Activated naive CD4-positive, alpha-beta T cell treated with anti-CD3 and anti-CD28 coated beads, Interleukin-2, amount 50 U/mL, for 72 hours (primary cell): ENCODE results near the gene PRKAA2. TPM values are rescaled to one million over a fixed set of nuclear protein-coding genes. Genes with fewer than 3 reads are reported as not detected.

Source experiments
- ATAC-seq, 2 donors: fragments of 150-1000 bp; cut with Tn5 transposase; 2 replicates each; pipeline ENCODE4 v1.10.0; 2021; ENCODE audit warnings: mild to moderate bottlenecking in 2 of 2, moderate library complexity in 2 of 2
- DNase-seq, 2 donors: peaks; one replicate each; pipeline ENCODE4 v3.0.0; 2021 to 2022; ENCODE audit warnings: low spot score in 2 of 2
- H3K27ac Mint-ChIP-seq, 2 donors: one replicate each; pipeline ENCODE4 v1.8.0; 2022; ENCODE audit warnings: mild to moderate bottlenecking in 2 of 2, mixed read lengths in 2 of 2
- H3K36me3 Mint-ChIP-seq, 2 donors: one replicate each; pipeline ENCODE4 v1.8.0; 2022; ENCODE audit warnings: mixed read lengths in 2 of 2
- H3K9me3 Mint-ChIP-seq, 2 donors: one replicate each; pipeline ENCODE4 v1.8.0; 2022; ENCODE audit warnings: mixed read lengths in 2 of 2
- total RNA-seq, 2 donors: library from RNA; stranded (reverse); gene quantifications; one replicate each; pipeline ENCODE4 v1.2.3, GENCODE V29; 2022

Gene PRKAA2
- total RNA-seq, 2 donors from 2014 or later = 0.08 TPM; not detected in 1

DNA sequence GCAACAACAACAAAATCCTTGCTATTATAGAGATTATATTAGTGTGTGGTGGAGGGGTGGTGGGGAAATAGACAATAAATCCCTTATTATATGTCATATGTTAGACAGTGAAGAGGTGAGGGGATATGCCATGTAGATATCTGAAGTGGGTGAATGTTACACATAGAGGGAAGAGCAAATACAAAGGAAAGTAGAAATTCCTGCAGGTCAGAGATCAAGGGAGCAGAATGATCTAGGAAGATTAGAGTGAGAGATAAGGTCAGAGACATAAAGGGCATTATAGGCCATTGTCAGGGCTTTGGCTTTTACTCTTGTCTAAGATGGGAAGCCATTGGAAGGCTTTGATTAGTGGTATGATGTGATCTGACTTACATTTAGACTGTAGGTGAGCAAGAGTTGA is 38.5 kb downstream of the PRKAA2 start:
- DNase-seq (no peak), ATAC-seq (no peak)
- Mint-ChIP-seq H3K9me3 (peaks cover 0 to 5% of the 10 kb centered on the region in 2 donors), H3K36me3 (no peaks in the 10 kb centered on the region), H3K27ac (no peak overlapping the region)

DNA sequence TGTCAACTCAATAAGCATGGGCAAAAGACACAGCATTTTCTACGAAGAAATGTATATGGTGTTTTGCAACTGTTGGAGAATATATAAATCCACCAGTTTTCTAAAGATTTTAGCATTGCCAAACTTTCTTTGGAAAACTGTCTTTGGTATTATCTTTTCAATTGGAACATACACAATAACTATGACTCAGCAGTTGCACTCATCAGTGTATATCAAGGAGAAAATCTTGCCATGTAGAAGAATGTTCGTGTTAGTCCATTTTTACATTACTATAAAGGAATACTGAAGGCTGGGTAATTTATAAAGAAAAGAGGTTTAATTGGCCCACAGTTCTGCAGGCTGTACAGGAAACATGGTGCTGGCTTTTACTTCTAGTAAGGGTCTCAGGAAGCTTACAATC is 41.1 kb downstream of the PRKAA2 start:
- no peak for ATAC-seq
- H3K9me3 Mint-ChIP-seq = no peaks in the 10 kb centered on the region
- H3K36me3 Mint-ChIP-seq = no peaks in the 10 kb centered on the region
- H3K27ac Mint-ChIP-seq = no peak overlapping the region
- DNase-seq = no peak

DNA sequence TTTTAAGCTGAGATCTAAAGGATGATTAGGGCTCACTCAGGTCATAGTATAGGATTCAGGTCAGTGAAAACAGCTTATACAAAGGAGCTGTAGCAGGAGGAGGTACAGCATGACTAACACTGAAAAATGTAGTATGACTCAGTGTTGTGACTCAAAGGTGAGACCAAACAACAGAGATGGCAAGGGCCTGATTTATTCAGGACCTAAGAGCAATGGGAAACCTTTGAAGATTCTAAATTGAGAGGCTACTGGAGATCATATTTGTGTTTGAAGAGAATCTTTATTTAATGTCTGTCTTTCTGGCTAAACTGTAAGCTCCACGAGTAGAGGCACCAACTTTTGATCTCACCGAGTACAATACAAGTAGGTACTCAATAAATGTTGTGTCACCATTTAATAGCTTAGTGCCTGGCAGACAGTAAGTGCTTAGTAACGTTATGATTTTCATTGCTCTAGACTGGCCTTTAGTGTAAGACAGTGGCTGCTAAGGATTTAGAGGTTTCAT is 43.5 kb downstream of the PRKAA2 start:
- H3K9me3 Mint-ChIP-seq = no peaks in the 10 kb centered on the region
- DNase-seq (peak in 1 of 2 donors; percentile 2), ATAC-seq (peak; percentile 92 to 100)
- H3K27ac Mint-ChIP-seq = no peak overlapping the region
- no peaks in the 10 kb centered on the region for H3K36me3 Mint-ChIP-seq

DNA sequence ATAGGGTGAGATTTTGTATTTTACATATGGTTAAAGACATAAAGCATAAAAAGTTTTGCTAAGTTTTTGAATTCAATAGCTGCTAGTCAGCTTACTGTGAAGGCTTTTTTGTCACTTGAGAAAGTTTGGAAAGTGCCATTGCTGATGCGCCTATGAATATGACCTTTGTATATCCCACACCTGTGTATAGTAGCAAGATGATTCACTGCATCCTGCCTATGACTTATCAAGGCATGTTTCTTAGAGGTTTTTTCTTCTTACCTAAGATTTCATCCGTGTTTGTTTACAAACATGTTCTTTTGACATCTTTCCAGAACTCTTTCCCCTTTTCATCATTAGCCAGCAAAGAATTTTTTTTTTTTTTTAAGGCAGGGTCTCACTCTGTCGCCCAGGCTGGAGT is 51.5 kb downstream of the PRKAA2 start:
- no peak for ATAC-seq
- Mint-ChIP-seq H3K9me3 (no peaks in the 10 kb centered on the region), H3K27ac (no peak overlapping the region), H3K36me3 (peaks cover 0 to 5% of the 10 kb centered on the region in 2 donors)
- no peak for DNase-seq

DNA sequence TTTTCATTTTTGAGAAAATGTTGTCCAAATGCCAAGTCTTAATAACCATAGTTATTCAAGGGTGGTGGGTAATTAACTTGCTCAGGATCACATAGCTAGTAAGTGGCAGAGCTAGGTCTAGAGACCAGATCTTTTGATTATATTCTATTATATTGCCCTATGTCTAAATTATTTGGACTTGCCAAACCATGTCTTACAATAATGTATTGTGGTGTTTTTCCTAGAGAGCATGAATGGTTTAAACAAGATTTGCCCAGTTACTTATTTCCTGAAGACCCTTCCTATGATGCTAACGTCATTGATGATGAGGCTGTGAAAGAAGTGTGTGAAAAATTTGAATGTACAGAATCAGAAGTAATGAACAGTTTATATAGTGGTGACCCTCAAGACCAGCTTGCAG is 58.6 kb downstream of the PRKAA2 start:
- Mint-ChIP-seq H3K9me3 (peaks cover 4 to 5% of the 10 kb centered on the region in 2 donors), H3K27ac (no peak overlapping the region), H3K36me3 (peaks cover 0 to 5% of the 10 kb centered on the region in 2 donors)
- no peak for DNase-seq
- no peak for ATAC-seq

DNA sequence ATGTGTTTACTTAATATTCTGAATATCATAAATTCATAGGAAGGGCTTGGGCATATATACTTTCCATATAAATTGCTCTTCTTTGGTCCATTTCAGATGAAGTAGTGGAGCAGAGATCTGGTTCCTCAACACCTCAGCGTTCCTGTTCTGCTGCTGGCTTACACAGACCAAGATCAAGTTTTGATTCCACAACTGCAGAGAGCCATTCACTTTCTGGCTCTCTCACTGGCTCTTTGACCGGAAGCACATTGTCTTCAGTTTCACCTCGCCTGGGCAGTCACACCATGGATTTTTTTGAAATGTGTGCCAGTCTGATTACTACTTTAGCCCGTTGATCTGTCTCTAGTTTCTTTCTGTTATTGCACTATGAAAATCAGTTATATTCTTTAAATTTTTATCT is 62.3 kb downstream of the PRKAA2 start:
- DNase-seq (no peak), ATAC-seq (no peak)
- Mint-ChIP-seq H3K36me3 (no peaks in the 10 kb centered on the region), H3K9me3 (peaks cover 2 to 4% of the 10 kb centered on the region in 2 donors), H3K27ac (no peak overlapping the region)

DNA sequence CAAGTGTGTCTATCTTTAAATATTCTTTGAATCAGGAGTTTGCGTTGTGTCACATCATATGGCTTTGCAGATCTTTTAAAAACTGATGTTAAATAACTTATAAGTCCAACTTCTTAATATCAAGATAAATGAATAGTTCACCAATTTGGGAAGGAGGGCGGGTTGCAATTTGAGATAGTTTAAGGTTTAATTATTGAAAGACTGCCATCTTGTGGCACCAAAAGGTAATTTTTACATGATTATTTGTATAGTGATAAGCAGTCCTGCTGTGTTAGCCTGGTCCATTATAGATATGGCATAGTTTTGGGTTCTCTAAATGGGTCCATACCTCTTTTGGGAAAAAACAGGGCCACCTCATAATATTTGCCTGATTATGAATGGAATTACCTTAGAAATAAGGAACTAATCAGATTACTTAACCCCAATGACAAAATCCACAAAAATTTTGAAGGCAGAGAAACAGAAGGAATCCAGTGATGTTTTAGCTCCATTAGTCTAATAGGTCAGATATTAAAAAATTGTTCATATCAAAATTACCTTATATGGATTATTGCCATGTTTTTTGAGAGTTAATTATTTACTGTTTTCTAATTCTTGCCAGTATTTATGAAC is 64.3 kb downstream of the PRKAA2 start:
- Mint-ChIP-seq H3K27ac (no peak overlapping the region), H3K36me3 (no peaks in the 10 kb centered on the region), H3K9me3 (no peaks in the 10 kb centered on the region)
- peak in 1 of 2 donors; percentile 46 for ATAC-seq
- peak in 1 of 2 donors; percentile 9 for DNase-seq

DNA sequence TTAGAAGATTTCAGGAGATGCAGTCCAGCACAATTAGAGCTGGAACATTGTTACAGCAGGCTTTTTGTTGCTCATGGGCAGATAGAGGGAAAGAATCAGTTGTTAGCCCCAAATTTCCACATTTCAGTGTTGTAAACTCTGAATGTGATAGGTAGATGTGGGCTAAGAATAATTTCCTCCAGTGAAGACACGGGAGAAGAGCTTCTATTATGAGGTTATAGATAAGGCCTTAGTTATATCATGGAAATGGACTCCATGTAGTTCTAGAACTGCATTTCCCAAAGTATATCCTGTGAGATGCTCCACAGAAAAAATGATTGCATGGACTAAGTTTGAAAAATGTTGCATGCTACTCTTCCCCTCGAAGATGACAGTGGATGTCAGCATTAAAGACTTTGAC is 64.9 kb downstream of the PRKAA2 start:
- H3K27ac Mint-ChIP-seq = no peak overlapping the region
- H3K36me3 Mint-ChIP-seq = no peaks in the 10 kb centered on the region
- ATAC-seq = no peak
- no peak for DNase-seq
- no peaks in the 10 kb centered on the region for H3K9me3 Mint-ChIP-seq

DNA sequence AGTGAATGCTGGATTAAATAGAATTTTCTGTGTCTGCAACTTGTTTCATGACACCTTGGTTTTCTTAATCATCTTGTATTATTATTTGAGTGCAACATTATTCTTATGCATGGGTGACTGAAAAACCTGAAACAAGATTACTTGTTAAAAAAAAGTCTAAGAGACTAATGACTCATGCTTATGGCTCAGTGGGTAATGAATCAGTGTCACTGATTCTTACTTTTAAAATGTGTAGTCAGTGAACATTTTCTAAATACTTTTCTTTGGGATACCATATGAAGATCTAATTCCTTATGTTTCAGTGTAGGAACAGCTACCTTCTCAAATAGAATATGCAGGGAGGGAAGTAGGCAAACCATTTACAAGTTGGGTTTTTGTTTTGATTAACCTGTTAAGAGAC is 65.5 kb downstream of the PRKAA2 start:
- Mint-ChIP-seq H3K36me3 (no peaks in the 10 kb centered on the region), H3K27ac (no peak overlapping the region), H3K9me3 (no peaks in the 10 kb centered on the region)
- ATAC-seq = peak in 1 of 2 donors; percentile 34
- DNase-seq = no peak

DNA sequence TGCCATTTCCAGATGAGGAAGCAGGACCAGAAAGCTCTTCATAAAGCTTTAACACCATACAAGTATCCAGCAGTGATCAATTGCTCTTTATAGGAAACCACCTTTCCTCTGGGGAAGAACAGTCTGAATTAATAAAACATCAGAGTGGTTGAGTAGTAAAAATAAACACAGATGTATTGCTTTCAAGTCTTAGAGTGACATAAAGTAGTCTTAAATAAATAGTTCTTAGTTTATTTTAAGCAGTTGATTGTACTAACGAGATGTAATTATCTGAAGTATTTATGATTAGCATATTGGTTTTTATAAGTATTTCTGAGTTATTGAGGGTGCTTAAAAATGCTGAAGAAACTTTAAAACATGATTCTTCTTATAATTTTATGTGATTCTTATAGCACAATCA is 67.0 kb downstream of the PRKAA2 start:
- Mint-ChIP-seq H3K36me3 (no peaks in the 10 kb centered on the region), H3K27ac (no peak overlapping the region)

DNA sequence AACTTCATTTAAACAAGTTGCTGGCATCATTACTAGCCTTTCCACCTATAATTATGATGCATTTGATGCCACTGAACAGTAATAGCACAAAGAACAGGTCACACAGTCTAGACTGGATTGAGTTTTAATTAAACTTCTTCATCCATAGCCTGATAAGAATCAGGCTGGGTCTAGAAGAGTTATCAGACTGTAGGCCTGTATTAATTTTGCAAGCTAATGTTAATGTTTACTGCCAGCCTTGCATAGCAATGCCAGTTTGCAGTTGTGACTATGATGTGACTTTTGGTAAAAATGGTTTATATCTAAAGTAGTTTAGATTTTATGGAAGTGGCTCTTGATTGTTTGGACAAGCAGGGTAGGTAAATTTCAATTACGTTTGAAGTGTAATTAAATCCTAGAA is 68.0 kb downstream of the PRKAA2 start:
- ATAC-seq = no peak
- no peaks in the 10 kb centered on the region for H3K36me3 Mint-ChIP-seq
- no peak for DNase-seq
- H3K27ac Mint-ChIP-seq = no peak overlapping the region
- H3K9me3 Mint-ChIP-seq = no peaks in the 10 kb centered on the region

More for the DNA sequence above, 67.0 kb downstream of the PRKAA2 start:
- H3K9me3 Mint-ChIP-seq = no peaks in the 10 kb centered on the region
- DNase-seq (no peak), ATAC-seq (no peak)

DNA sequence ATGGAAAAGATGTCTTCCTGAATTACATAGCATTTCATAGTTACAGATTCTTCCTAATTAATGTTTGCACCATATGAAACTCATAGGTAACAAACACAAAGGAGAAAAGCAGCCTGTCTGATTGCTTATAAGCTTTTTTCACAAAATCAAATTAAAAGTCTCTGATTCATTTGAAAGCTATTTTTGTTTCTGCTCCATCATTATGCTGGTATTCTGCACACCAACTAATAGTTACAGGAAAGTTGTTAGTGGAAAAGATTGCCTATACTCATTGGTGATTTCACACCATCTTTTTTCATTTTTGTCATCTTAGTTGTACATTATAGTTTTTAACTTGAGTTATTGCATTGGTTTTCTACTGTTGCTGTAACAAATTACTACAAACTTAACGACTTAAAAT is 70.0 kb downstream of the PRKAA2 start:
- ATAC-seq = no peak
- Mint-ChIP-seq H3K27ac (no peak overlapping the region), H3K36me3 (no peaks in the 10 kb centered on the region), H3K9me3 (no peaks in the 10 kb centered on the region)
- no peak for DNase-seq

DNA sequence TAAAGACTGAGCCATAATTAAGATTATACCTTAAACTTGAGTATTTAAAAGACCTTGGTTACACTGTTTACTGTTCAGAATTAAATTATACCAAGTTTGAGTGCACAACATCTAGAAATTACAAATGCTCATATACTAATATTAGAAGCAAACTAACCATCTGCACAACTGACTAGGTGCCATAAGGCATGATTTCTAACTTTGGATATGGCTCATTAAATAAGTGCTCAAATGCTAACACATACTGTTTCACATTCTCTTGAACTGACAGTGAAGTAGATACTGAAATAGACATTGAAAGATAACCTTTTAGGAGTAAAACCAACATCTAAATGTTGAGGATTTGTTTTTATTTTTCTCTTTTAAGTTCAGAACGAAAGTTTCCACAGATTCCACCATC is 74.1 kb downstream of the PRKAA2 start:
- Mint-ChIP-seq H3K27ac (no peak overlapping the region), H3K9me3 (no peaks in the 10 kb centered on the region), H3K36me3 (no peaks in the 10 kb centered on the region)
- ATAC-seq (no peak), DNase-seq (no peak)

DNA sequence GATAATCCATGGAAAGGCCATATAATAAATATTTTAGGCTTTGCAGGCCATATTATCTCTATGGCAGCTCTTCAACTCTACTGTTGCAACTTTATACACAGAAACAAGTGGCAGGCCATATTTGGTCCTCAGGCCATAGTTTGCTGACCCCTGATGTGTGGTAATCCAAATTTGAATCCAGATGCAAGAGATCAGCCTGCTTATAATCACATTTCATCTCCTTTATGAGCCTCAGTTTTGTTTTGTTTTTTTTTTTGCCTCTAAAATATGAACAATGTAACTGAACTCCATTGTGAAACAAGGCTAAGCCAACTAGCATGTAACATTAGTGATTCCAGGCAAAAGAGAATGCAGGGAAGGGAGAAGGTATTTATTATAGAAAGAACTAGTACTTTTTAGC is 81.6 kb downstream of the PRKAA2 start:
- H3K27ac Mint-ChIP-seq = no peak overlapping the region
- no peak for ATAC-seq

DNA sequence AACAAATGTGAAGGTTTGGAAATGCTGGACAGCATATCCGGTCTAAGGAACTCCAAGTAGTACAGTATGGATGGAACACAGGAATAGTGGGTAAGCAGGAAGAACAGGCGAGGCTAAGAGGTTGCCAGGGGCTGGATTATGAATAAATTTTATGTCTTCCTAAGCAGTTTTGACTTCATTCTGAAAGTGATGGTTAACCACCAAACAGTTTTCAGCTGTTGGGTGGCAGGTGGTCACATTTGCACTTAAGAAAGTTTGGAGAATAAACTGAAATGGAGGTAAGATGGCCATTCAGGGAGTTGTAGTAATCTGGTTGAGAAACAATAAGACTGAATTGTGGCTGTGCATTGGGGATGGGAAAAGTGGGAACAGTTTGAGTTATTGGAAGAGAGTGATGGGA is 83.8 kb downstream of the PRKAA2 start:
- no peak for ATAC-seq
- H3K27ac Mint-ChIP-seq = no peak overlapping the region
- DNase-seq = no peak
- H3K9me3 Mint-ChIP-seq = peaks cover 11 to 33% of the 10 kb centered on the region in 2 donors
- H3K36me3 Mint-ChIP-seq = peaks cover 0 to 6% of the 10 kb centered on the region in 2 donors

More for the DNA sequence above, 81.6 kb downstream of the PRKAA2 start:
- peaks cover 0 to 5% of the 10 kb centered on the region in 2 donors for H3K36me3 Mint-ChIP-seq
- peaks cover 8 to 21% of the 10 kb centered on the region in 2 donors for H3K9me3 Mint-ChIP-seq
- no peak for DNase-seq

DNA sequence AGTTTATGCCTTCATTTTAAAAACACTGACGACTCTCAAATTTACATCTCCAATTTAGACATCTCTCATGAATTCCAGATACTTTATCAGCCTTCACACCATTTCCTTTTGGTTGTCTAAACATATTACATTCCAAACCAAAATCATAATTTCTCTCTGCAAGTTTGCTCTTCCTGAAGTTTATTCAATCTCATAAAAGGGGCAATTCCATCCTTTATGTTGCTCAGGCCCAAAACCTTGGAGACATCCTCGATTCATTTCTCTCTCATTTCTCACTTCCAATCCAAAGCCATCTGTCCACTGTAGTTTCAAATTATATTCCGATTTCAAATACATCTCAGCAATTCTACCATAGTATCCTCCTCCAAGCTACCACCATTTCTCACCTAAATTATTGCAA is 100.1 kb downstream of the PRKAA2 start:
- ATAC-seq = no peak
- DNase-seq = no peak
- H3K9me3 Mint-ChIP-seq = peaks cover 0 to 5% of the 10 kb centered on the region in 2 donors
- no peaks in the 10 kb centered on the region for H3K36me3 Mint-ChIP-seq
- H3K27ac Mint-ChIP-seq = no peak overlapping the region

DNA sequence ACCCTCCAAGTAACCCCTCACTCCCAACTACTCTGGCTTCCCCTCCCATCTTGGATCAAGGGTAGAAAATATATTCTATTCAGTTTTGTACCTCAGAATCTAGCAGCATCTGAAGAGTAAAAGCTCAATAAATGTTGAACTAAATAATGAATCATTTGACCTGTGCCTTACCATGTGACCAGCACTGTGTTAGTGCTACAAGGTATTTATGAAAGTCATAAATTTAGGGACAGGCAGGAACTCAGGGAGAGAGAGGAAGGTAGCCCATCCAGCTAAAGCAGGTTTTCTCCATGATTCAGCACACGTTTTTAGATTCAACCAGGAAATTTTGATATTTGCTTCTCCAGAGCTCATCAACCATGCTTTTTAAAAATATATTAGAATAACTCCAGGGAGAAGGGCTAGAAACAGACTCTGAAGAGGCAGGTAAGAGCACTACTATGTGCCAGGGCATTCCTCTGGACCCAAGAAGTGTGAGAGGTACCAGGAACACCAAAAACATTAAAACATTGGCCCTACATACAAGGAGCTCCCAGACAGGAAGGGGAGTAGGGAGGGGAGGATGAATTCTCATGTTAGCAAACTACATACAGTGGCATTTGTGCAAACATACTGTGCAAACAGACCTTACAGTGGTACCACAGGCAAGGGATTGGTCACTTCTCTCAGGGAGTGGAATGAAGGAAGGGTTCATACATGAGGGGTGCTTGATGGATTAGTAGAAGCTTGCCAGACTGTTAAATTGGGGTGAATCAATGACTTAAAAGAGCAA is 109.8 kb downstream of the PRKAA2 start:
- no peaks in the 10 kb centered on the region for H3K36me3 Mint-ChIP-seq
- DNase-seq = no peak
- peaks cover 0 to 5% of the 10 kb centered on the region in 2 donors for H3K9me3 Mint-ChIP-seq
- ATAC-seq = no peak
- H3K27ac Mint-ChIP-seq = no peak overlapping the region

DNA sequence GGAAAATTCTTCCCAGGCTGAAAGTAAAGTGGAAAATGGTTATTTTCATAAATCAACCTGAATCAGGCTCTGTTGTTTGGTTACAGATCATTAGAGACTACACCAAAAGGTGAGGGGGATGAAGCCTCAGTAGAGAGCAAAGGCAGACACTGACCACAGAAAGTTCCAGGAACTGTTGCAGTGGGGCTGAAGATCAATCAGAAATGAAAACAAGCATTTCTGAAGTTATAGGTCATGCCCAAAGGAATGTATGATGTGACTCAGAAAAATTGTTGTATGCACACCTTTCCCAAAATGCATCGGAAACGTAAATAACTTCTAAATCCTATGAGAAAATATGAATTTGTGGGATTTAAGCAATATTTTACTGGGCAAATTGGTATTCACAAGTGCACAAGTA is 110.8 kb downstream of the PRKAA2 start:
- no peak for ATAC-seq
- no peak for DNase-seq
- Mint-ChIP-seq H3K36me3 (no peaks in the 10 kb centered on the region), H3K27ac (no peak overlapping the region), H3K9me3 (peaks cover 0 to 5% of the 10 kb centered on the region in 2 donors)
